ENCODE data around the gene RPS6KC1.

GRCh38 chr1:213231795-213232231 lies 180.8 kb downstream of the RPS6KC1 start:
- TF ChIP-seq CTCF (conservative IDR thresholded peaks at IDR 0.05; ENCODE audit: low read depth, low read length) (no peak), RAD21 (IDR thresholded peaks at IDR 0.05; ENCODE audit: low read length) (no peak), MAZ (IDR thresholded peaks at IDR 0.05; ENCODE audit: borderline replicate concordance, low read depth, low read length) (no peak), RFX5 (IDR thresholded peaks at IDR 0.05; ENCODE audit: low read depth, low read length) (no peak), POLR2A (IDR thresholded peaks at IDR 0.05; ENCODE audit: low read depth, low read length) (no peak), CEBPB (IDR thresholded peaks at IDR 0.05; ENCODE audit: low read depth, low read length) (no peak), CHD1 (IDR thresholded peaks at IDR 0.05; ENCODE audit: low read depth, low read length) (no peak), ELK1 (IDR thresholded peaks at IDR 0.05; ENCODE audit: borderline replicate concordance, low read depth, low read length) (no peak), RCOR1 (IDR thresholded peaks at IDR 0.05; ENCODE audit: insufficient replicate concordance, low read length) (no peak)
